GM23248 (cell line): ENCODE measurements around the gene RCSD1. TPM values are rescaled to one million over a fixed set of nuclear protein-coding genes. Genes with fewer than 3 reads are reported as not detected.

Source experiments
- DNase-seq: peaks from one replicate; pipeline ENCODE4 v3.0.0-alpha.2; 2015
- H2AFZ ChIP-seq: fragments of 200-600 bp; sonication (generic); 2 replicates; pipeline ENCODE4 v1.6.1; 2016; ENCODE audit warnings: antibody characterized with exemption
- H3F3A ChIP-seq: fragments of 200-600 bp; sonication (generic); 2 replicates; pipeline ENCODE4 v1.6.1; 2016; ENCODE audit warnings: mild to moderate bottlenecking, antibody characterized with exemption, mixed run types; ENCODE audit not compliant: insufficient read depth
- H3K27ac ChIP-seq: fragments of 200-600 bp; sonication (generic); 2 replicates; pipeline ENCODE4 v1.5.1; 2016; ENCODE audit warnings: mild to moderate bottlenecking
- H3K27me3 ChIP-seq: fragments of 200-600 bp; sonication (generic); replicated peaks from 2 replicates; pipeline ENCODE4 v1.6.1; 2016; ENCODE audit warnings: mild to moderate bottlenecking; ENCODE audit not compliant: insufficient read depth
- H3K36me3 ChIP-seq: fragments of 200-600 bp; sonication (generic); 2 replicates; pipeline ENCODE4 v1.6.1; 2016; ENCODE audit warnings: low read depth, mild to moderate bottlenecking
- H3K4me1 ChIP-seq: fragments of 200-600 bp; sonication (generic); 2 replicates; pipeline ENCODE4 v1.6.1; 2016; ENCODE audit warnings: mild to moderate bottlenecking; ENCODE audit not compliant: insufficient read depth
- H3K4me2 ChIP-seq: fragments of 200-600 bp; sonication (generic); one replicate; pipeline ENCODE4 v1.6.1; 2016; ENCODE audit warnings: mild to moderate bottlenecking; ENCODE audit not compliant: unreplicated experiment
- H3K4me3 ChIP-seq: fragments of 200-600 bp; sonication (generic); 2 replicates; pipeline ENCODE4 v1.5.1; 2016; ENCODE audit warnings: mild to moderate bottlenecking
- H3K79me2 ChIP-seq: fragments of 200-600 bp; sonication (generic); 2 replicates; pipeline ENCODE4 v1.6.1; 2016; ENCODE audit warnings: mild to moderate bottlenecking; ENCODE audit not compliant: insufficient read depth
- H3K9ac ChIP-seq: fragments of 200-600 bp; sonication (generic); 2 replicates; pipeline ENCODE4 v1.6.1; 2016; ENCODE audit warnings: mild to moderate bottlenecking
- H3K9me2 ChIP-seq: fragments of 200-600 bp; sonication (generic); 2 replicates; pipeline ENCODE4 v1.6.1; 2016; ENCODE audit warnings: mixed run types, mild to moderate bottlenecking, moderate library complexity; ENCODE audit not compliant: insufficient read depth
- H3K9me3 ChIP-seq: fragments of 200-600 bp; sonication (generic); one replicate; pipeline ENCODE4 v1.6.1; 2017; ENCODE audit warnings: low read depth
- H4K20me1 ChIP-seq: fragments of 200-600 bp; sonication (generic); 2 replicates; pipeline ENCODE4 v1.6.0; 2016; ENCODE audit not compliant: insufficient read depth
- EZH2 ChIP-seq: fragments of 200-600 bp; sonication (generic); IDR thresholded peaks from 2 replicates; pipeline ENCODE4 v1.6.1; 2018; ENCODE audit warnings: antibody characterized with exemption, mild to moderate bottlenecking; ENCODE audit not compliant: insufficient read depth, poor library complexity, severe bottlenecking
- EZH2phosphoT487 ChIP-seq: fragments of 200-600 bp; sonication (generic); IDR thresholded peaks from 2 replicates; pipeline ENCODE4 v1.6.1; 2018; ENCODE audit warnings: antibody characterized with exemption, moderate library complexity, mild to moderate bottlenecking, low read depth; ENCODE audit not compliant: insufficient read depth
- WGBS, 2 experiments: methylation state at CpG; one replicate each; pipeline ENCODE4 v1.1.6; 2015 to 2017; ENCODE audit warnings: low lambda C conversion rate in 2 of 2, low coverage in 1 of 2; ENCODE audit errors: missing lambda C conversion rate in 2 of 2; 5-methylcytosine and 5-hydroxymethylcytosine counted together
- in situ Hi-C: fragments of 300-500 bp; cut with MboI; formaldehyde crosslinking; loops from 2 replicates; pipeline ENCODE4 v1.15.0; 2020
- polyA plus RNA-seq: library from polyadenylated mRNA; unstranded; fragments of >200 nt; fragmentation: Nextera tagmentation; extraction: Ambion mirVana; gene quantifications from 2 replicates; pipeline ENCODE4 v1.2.1, GENCODE V29; 2016
- total RNA-seq: library from RNA; depleted of rRNA; stranded (reverse); fragments of >200 nt; shearing (Covaris generic); gene quantifications from 2 replicates; pipeline ENCODE4 v1.2.3, GENCODE V29; 2014

Gene RCSD1
- total and polyA plus RNA-seq, 2 experiments from 2014 or later = 0.22 to 0.23 TPM

DNA sequence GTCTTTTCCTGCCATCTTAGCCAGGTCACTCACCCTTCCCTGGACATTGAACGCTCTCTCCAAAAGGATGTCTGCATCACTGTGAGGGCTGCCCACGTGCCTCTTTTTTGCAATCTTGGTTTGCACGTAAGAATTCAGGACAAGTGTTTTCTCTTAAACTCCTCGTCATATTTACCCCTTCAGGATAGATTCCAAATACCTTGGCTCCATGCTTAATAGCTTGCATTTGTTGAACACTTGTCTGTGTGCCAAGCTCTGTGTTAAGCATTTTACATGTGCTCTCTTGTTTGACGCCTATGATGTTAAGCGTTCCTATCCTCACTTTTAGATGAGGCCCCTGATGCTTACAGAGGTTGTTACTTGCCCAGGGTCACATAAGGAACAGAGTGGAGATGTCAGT lies 29.8 kb downstream of the RCSD1 start:
- H3K4me2 ChIP-seq = no peak overlapping the region
- no peaks in the 10 kb centered on the region for H3K9me3 ChIP-seq
- WGBS, 2 experiments = 78 to 82% methylated on average over 6 of the region's 6 CpGs
- H3K4me1 ChIP-seq = peaks cover 33% of the 10 kb centered on the region
- H3K27ac ChIP-seq = no peak overlapping the region
- no peaks in the 10 kb centered on the region for H3K27me3 ChIP-seq
- no peak for DNase-seq
- H3K36me3 ChIP-seq = no peaks in the 10 kb centered on the region
- H3F3A ChIP-seq = peaks cover 30% of the 10 kb centered on the region
- H3K4me3 ChIP-seq = no peak overlapping the region
- no peaks in the 10 kb centered on the region for H3K79me2 ChIP-seq
- no peak overlapping the region for H2AFZ ChIP-seq
- H3K9ac ChIP-seq = no peak overlapping the region
- TF ChIP-seq EZH2 (no peak), EZH2phosphoT487 (no peak)
- in situ Hi-C loops = no loop called here
- no peaks in the 10 kb centered on the region for H3K9me2 ChIP-seq
- no peaks in the 10 kb centered on the region for H4K20me1 ChIP-seq

DNA sequence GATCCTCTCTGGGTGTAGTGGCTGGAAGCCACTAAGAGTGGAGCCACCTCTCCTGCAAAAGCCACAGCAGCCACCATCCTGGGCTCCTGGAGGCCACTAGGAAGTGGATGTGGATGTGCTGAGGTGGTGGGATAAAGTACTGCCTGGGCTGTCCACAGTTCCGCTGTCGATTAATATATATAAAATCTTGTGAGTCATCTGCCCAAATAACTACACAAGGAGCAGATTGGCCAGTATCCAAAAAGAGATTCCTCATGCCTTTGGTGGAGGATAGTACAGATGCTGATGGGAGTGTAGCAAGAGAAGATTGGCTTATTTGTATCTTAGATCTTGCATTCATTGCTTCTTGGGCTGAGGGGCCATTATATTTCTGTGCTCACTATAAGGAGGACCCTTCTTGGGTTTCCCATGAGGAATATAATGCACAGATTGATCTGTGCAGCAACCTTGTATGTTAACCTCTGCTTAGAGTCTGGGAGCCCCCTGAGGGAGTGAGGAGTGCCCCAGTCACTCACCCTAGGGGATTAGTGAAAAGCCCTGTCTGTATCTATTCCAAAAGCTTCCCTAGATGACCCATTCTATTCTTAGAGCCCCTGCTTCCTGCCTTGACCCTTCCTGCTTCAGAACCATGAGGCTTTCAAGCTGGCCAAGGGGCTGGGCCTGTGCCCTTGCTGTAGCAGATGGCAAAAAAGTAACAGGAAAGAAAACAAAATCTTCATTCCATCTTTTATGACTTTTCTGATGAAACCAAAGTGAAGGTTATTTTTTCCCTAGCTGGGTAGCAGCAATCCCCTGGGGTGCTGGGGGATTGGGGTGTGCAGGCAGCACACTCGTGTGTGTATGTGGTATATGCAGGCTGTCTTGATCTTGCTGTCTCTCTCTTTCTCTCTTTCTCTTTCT lies 31.7 kb downstream of the RCSD1 start:
- H3K27me3 ChIP-seq = no peaks in the 10 kb centered on the region
- H3K27ac ChIP-seq = 0 out of 2 replicates have a peak overlapping the region, but pooled peaks have one; percentile 14
- 29 to 36% methylated on average over 3 of the region's 3 CpGs for WGBS, 2 experiments
- no peak for TF ChIP-seq EZH2phosphoT487
- no peak for TF ChIP-seq EZH2
- in situ Hi-C loops = no loop called here
- DNase-seq = peak; percentile 98
- no peaks in the 10 kb centered on the region for H3K9me2 ChIP-seq
- peaks cover 46% of the 10 kb centered on the region for H3K4me1 ChIP-seq
- no peaks in the 10 kb centered on the region for H3K79me2 ChIP-seq
- H3K9me3 ChIP-seq = no peaks in the 10 kb centered on the region
- no peaks in the 10 kb centered on the region for H3K36me3 ChIP-seq
- H3K9ac ChIP-seq = no peak overlapping the region
- peak overlapping the region; percentile 30 for H3K4me2 ChIP-seq
- H3K4me3 ChIP-seq = no peak overlapping the region
- no peaks in the 10 kb centered on the region for H4K20me1 ChIP-seq
- peaks cover 41% of the 10 kb centered on the region for H3F3A ChIP-seq
- peak overlapping the region; percentile 35 for H2AFZ ChIP-seq

DNA sequence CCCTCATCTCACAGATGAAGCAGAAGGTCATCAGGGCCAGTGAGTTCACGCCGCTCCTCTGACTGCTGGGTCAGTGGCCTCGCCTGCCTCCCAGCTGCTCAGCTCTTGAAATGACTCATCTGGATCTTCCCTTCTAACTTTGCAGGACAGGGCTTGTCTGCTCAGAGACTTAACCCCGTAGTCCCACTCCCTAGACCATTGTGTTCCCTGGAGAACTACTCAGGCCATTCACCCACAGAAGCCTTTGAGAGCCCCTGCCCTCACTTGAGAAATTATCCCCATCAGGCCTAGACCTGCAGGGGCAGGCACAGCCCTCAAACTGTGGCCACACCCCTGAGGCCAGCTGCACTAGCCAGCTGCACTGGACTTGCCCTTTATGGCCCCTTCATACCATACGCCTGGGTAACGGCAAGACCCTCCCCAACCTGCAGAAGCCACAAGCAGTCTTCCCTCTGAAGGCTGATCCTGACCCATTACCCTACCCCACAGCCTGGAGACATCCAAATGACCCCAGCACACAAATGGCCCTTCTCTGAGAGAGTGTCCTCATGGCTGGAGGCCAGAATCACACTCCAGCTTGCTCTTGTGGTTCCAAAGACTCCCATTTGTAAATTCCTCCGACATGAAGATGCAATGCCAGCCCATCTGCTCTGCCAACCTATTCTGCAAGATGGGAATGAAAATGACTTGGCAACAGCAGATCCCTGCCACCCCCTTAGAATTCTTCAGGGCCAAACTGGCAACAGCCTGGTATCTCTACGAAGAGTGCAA lies 33.2 kb downstream of the RCSD1 start:
- Histone ChIP-seq H3K4me1 (peaks cover 52% of the 10 kb centered on the region), H2AFZ (no peak overlapping the region), H3K9ac (no peak overlapping the region), H3K9me2 (no peaks in the 10 kb centered on the region), H4K20me1 (no peaks in the 10 kb centered on the region), H3K36me3 (no peaks in the 10 kb centered on the region), H3K4me3 (no peak overlapping the region), H3K27me3 (no peaks in the 10 kb centered on the region), H3F3A (peaks cover 45% of the 10 kb centered on the region), H3K4me2 (peak overlapping the region; percentile 74), H3K79me2 (no peaks in the 10 kb centered on the region), H3K27ac (0 out of 2 replicates have a peak overlapping the region, but pooled peaks have one; percentile 8), H3K9me3 (no peaks in the 10 kb centered on the region)
- WGBS, 2 experiments = 23 to 34% methylated on average over 7 to 8 of the region's 8 CpGs
- peak; percentile 83 for DNase-seq
- TF ChIP-seq EZH2phosphoT487 = no peak
- TF ChIP-seq EZH2 = no peak
- in situ Hi-C loops = no loop called here

DNA sequence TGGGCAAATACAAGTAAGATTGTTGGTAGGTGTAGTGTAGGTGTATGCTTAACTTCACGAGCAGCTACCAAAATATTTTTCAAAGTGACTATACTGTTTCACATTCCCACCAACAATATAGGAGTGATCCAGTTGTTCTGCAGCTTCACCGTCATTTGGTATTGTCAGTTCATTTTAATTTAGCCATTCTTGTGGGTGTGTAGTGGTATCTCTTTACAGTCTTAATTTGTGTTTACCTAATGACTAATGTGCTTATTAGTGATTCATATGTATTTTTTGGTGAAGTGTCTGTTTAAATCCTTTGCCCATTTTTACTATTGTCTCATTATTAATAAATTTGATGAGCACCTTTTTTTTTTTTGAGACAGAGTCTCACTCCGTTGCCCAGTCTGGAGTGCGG lies 35.4 kb downstream of the RCSD1 start:
- H3K4me3 ChIP-seq = no peak overlapping the region
- H3K4me1 ChIP-seq = peaks cover 52% of the 10 kb centered on the region
- H4K20me1 ChIP-seq = no peaks in the 10 kb centered on the region
- H3F3A ChIP-seq = peaks cover 45% of the 10 kb centered on the region
- TF ChIP-seq EZH2phosphoT487 = no peak
- TF ChIP-seq EZH2 = no peak
- H3K9me2 ChIP-seq = no peaks in the 10 kb centered on the region
- no peak overlapping the region for H3K4me2 ChIP-seq
- no peaks in the 10 kb centered on the region for H3K36me3 ChIP-seq
- peak; percentile 13 for DNase-seq
- H3K27ac ChIP-seq = peak overlapping the region; percentile 80; the same call in 1 of the 2 replicates
- no peaks in the 10 kb centered on the region for H3K79me2 ChIP-seq
- H3K27me3 ChIP-seq = no peaks in the 10 kb centered on the region
- in situ Hi-C loops = no loop called here
- no peak overlapping the region for H3K9ac ChIP-seq
- H2AFZ ChIP-seq = no peak overlapping the region
- no peaks in the 10 kb centered on the region for H3K9me3 ChIP-seq
- 85 to 87% methylated on average over 4 of the region's 4 CpGs for WGBS, 2 experiments
